Sigmoid colon (tissue), 4 donors: ENCODE results near the gene CCDC77.

Experiments
- EP300 ChIP-seq, 4 donors: sonication (generic); formaldehyde crosslinking; IDR thresholded peaks; one replicate each; pipeline ENCODE4 v1.6.1; 2017; ENCODE audit warnings: antibody characterized with exemption in 4 of 4
- POLR2A ChIP-seq, 2 donors: fragments of 450-650 bp; IDR thresholded peaks; one replicate each; pipeline ENCODE4 v1.6.1; 2016; ENCODE audit warnings: antibody characterized with exemption in 2 of 2, mild to moderate bottlenecking in 2 of 2, moderate library complexity in 2 of 2
- TF ChIP-seq, protein P1 (sequence below), 4 experiments: fragments of 450-650 bp in 3 of 4; fragments of 200-600 bp in 1 of 4; IDR thresholded peaks; one replicate each; pipeline ENCODE4 v1.5.1; 2016 to 2019; ENCODE audit warnings: antibody characterized with exemption in 4 of 4, mild to moderate bottlenecking in 3 of 4, moderate library complexity in 2 of 4

DNA sequence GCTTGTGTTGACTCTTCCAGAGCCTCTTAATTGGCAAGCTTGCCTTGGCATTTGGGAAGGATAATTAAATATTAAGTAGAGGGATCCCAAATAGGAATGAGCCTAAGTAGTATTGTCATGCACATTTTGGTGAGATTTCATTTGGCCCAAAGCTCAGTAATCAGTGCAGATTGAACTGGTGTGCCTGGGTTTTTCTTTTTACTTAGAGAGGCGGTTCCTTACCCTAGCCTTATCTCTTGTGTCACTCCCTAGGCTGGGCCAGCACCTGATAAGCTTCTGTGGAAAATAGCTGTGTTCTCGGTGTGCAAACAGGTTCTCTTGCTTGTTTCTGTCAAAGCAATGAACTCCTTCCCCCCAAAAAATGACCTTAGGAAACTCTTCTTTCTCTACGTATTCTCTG is 49.0 kb downstream of the CCDC77 start:
- TF ChIP-seq, protein P1, sequence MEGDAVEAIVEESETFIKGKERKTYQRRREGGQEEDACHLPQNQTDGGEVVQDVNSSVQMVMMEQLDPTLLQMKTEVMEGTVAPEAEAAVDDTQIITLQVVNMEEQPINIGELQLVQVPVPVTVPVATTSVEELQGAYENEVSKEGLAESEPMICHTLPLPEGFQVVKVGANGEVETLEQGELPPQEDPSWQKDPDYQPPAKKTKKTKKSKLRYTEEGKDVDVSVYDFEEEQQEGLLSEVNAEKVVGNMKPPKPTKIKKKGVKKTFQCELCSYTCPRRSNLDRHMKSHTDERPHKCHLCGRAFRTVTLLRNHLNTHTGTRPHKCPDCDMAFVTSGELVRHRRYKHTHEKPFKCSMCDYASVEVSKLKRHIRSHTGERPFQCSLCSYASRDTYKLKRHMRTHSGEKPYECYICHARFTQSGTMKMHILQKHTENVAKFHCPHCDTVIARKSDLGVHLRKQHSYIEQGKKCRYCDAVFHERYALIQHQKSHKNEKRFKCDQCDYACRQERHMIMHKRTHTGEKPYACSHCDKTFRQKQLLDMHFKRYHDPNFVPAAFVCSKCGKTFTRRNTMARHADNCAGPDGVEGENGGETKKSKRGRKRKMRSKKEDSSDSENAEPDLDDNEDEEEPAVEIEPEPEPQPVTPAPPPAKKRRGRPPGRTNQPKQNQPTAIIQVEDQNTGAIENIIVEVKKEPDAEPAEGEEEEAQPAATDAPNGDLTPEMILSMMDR (IDR thresholded peaks at IDR 0.05): no peak
- TF ChIP-seq EP300 (IDR thresholded peaks at IDR 0.05): no peak
- no peak for TF ChIP-seq POLR2A (IDR thresholded peaks at IDR 0.05)
